IPS-NIHi7 (cell line): ENCODE measurements around the gene ACSF2.

Source experiments
- DNase-seq: peaks from one replicate; pipeline ENCODE4 v3.0.0; 2012; ENCODE audit warnings: mixed read lengths; ENCODE audit errors: extremely low spot score

The ACSF2 gene

GRCh38 chr17:50501054-50501453 lies 75.0 kb downstream of the ACSF2 start:
- DNase-seq = no peak

- DNase-seq = no peak
These were observed 76.4 kb downstream of the ACSF2 start for GRCh38 chr17:50502301-50502990.

GRCh38 chr17:50505591-50506130 lies 79.6 kb downstream of the ACSF2 start:
- DNase-seq = no peak

GRCh38 chr17:50506298-50506697 lies 80.3 kb downstream of the ACSF2 start:
- no peak for DNase-seq

- DNase-seq = peak; percentile 91
These were observed 82.0 kb downstream of the ACSF2 start, which contains the start of gene MYCBPAP for GRCh38 chr17:50507871-50508572. TSS of gene MYCBPAP (plus strand) at chr17:50508439. CDS start at chr17:50508675, 236 bp downstream.

- no peak for DNase-seq
These were observed 82.8 kb downstream of the ACSF2 start for GRCh38 chr17:50508573-50509460.

GRCh38 chr17:50511058-50511457 lies 85.0 kb downstream of the ACSF2 start:
- no peak for DNase-seq

GRCh38 chr17:50513495-50513894 lies 87.5 kb downstream of the ACSF2 start:
- no peak for DNase-seq

- no peak for DNase-seq
These were observed 88.4 kb downstream of the ACSF2 start for GRCh38 chr17:50514388-50514787.

- no peak for DNase-seq
These were observed 89.1 kb downstream of the ACSF2 start for GRCh38 chr17:50514936-50515702.

GRCh38 chr17:50517011-50517410 lies 91.0 kb downstream of the ACSF2 start:
- DNase-seq = no peak

- no peak for DNase-seq
These were observed 91.7 kb downstream of the ACSF2 start for GRCh38 chr17:50517504-50518383.

GRCh38 chr17:50518384-50519023 lies 92.5 kb downstream of the ACSF2 start:
- no peak for DNase-seq

- DNase-seq = no peak
These were observed 93.3 kb downstream of the ACSF2 start for GRCh38 chr17:50519141-50519834.

- no peak for DNase-seq
These were observed 94.5 kb downstream of the ACSF2 start for GRCh38 chr17:50520483-50520882.

GRCh38 chr17:50521514-50521913 lies 95.5 kb downstream of the ACSF2 start:
- DNase-seq = no peak

GRCh38 chr17:50522766-50523165 lies 96.7 kb downstream of the ACSF2 start:
- no peak for DNase-seq

- no peak for DNase-seq
These were observed 97.2 kb downstream of the ACSF2 start for GRCh38 chr17:50523208-50523607.
